Breast epithelium (tissue), 4 donors: ENCODE measurements around the gene FMO5. TPM values are rescaled to one million over a fixed set of nuclear protein-coding genes. Genes with fewer than 3 reads are reported as not detected.

ENCODE experiments used
- DNase-seq, 2 donors: peaks; one replicate each; pipeline ENCODE4 v3.0.0-alpha.2; 2019; ENCODE audit warnings: low spot score in 2 of 2
- H3K27ac ChIP-seq, 2 donors: fragments of 200-600 bp; sonication (generic) in 1 of 2; one replicate each; pipeline ENCODE4 v1.5.1; 2016 to 2019; ENCODE audit warnings: mild to moderate bottlenecking in 1 of 2
- H3K27me3 ChIP-seq, 2 donors: fragments of 200-600 bp; sonication (generic) in 1 of 2; one replicate each; pipeline versions ENCODE4 v1.5.1 to v1.6.0; 2017 to 2019; ENCODE audit warnings: control low read depth in 1 of 2, mild to moderate bottlenecking in 1 of 2
- H3K36me3 ChIP-seq: fragments of 200-600 bp; one replicate; pipeline ENCODE4 v1.5.1; 2019
- H3K4me1 ChIP-seq, 2 donors: fragments of 200-600 bp; sonication (generic); one replicate each; pipeline ENCODE4 v1.5.1; 2016 to 2019; ENCODE audit warnings: control low read depth in 1 of 2
- H3K4me3 ChIP-seq, 3 donors: fragments of 200-600 bp; sonication (generic); 1 replicate in 2 of 3; 2 replicates in 1 of 3; pipeline ENCODE4 v1.5.1; 2016 to 2019; ENCODE audit warnings: mild to moderate bottlenecking in 3 of 3, moderate library complexity in 2 of 3
- H3K9me3 ChIP-seq, 2 donors: fragments of 200-600 bp; sonication (generic) in 1 of 2; one replicate each; pipeline ENCODE4 v1.5.1; 2016 to 2019; ENCODE audit warnings: control low read depth in 1 of 2
- CTCF ChIP-seq, 3 donors: fragments of 450-650 bp; IDR thresholded peaks; one replicate each; pipeline ENCODE4 v1.5.1; 2016 to 2017; ENCODE audit warnings: antibody characterized with exemption in 3 of 3, mild to moderate bottlenecking in 3 of 3, moderate library complexity in 3 of 3
- POLR2A ChIP-seq: fragments of 450-650 bp; IDR thresholded peaks from one replicate; pipeline ENCODE4 v1.6.1; 2016; ENCODE audit warnings: antibody characterized with exemption, mild to moderate bottlenecking, moderate library complexity
- POLR2AphosphoS5 ChIP-seq, 3 donors: sonication (generic); formaldehyde crosslinking; IDR thresholded peaks; one replicate each; pipeline ENCODE4 v1.6.1; 2017; ENCODE audit warnings: antibody characterized with exemption in 3 of 3
- intact Hi-C: fragments of 100-400 bp; cut with DNase I; formaldehyde crosslinking; loops from one replicate; pipeline ENCODE4 v1.15.1; 2023; ENCODE audit warnings: low total_unique reads
- total RNA-seq, 3 donors: library from RNA; depleted of rRNA; stranded (reverse); fragments of >200 nt; gene quantifications; one replicate each; pipeline ENCODE4 v1.1.0, GENCODE V29; 2016

The FMO5 gene
- total RNA-seq, 3 donors from 2014 or later, result 7.8 to 32.6 (median 22.0) TPM

- intact Hi-C loops, result no loop called here
- TF ChIP-seq POLR2AphosphoS5 (IDR thresholded peaks at IDR 0.05) (no peak), POLR2A (no peak), CTCF (IDR thresholded peaks at IDR 0.05) (no peak)
- Histone ChIP-seq H3K4me1 (peaks cover 0 to 3% of the 10 kb centered on the region in 2 donors), H3K36me3 (no peaks in the 10 kb centered on the region), H3K27me3 (no peaks in the 10 kb centered on the region), H3K27ac (no peak overlapping the region), H3K4me3 (no peak overlapping the region), H3K9me3 (no peaks in the 10 kb centered on the region)
- DNase-seq, result no peak
These were observed 13.6 kb downstream of the FMO5 start for GRCh38 chr1:147211577-147211976.

- H3K27me3 ChIP-seq, result no peaks in the 10 kb centered on the region
- no peak for DNase-seq
- H3K4me3 ChIP-seq, result no peak overlapping the region
- TF ChIP-seq POLR2AphosphoS5 (IDR thresholded peaks at IDR 0.05) (no peak), CTCF (IDR thresholded peaks at IDR 0.05) (no peak), POLR2A (no peak)
- H3K36me3 ChIP-seq, result no peaks in the 10 kb centered on the region
- no peaks in the 10 kb centered on the region for H3K9me3 ChIP-seq
- H3K27ac ChIP-seq, result no peak overlapping the region
- intact Hi-C loops, result no loop called here
- peaks cover 0 to 3% of the 10 kb centered on the region in 2 donors for H3K4me1 ChIP-seq
These were observed 14.2 kb downstream of the FMO5 start for GRCh38 chr1:147210987-147211386.

- Histone ChIP-seq H3K4me1 (peaks cover 0 to under 1% of the 10 kb centered on the region in 2 donors), H3K27ac (no peak overlapping the region), H3K4me3 (no peak overlapping the region), H3K36me3 (no peaks in the 10 kb centered on the region), H3K27me3 (no peaks in the 10 kb centered on the region), H3K9me3 (no peaks in the 10 kb centered on the region)
- DNase-seq, result no peak
- intact Hi-C loops, result no loop called here
- TF ChIP-seq POLR2A, result no peak
- TF ChIP-seq CTCF (IDR thresholded peaks at IDR 0.05), result no peak
- TF ChIP-seq POLR2AphosphoS5 (IDR thresholded peaks at IDR 0.05), result no peak
These were observed 15.0 kb downstream of the FMO5 start for GRCh38 chr1:147209825-147210821.

- no peaks in the 10 kb centered on the region for H3K27me3 ChIP-seq
- intact Hi-C loops, result no loop called here
- H3K4me1 ChIP-seq, result no peaks in the 10 kb centered on the region
- no peak overlapping the region for H3K4me3 ChIP-seq
- no peak for DNase-seq
- no peak overlapping the region for H3K27ac ChIP-seq
- TF ChIP-seq POLR2AphosphoS5 (IDR thresholded peaks at IDR 0.05) (no peak), CTCF (IDR thresholded peaks at IDR 0.05) (no peak), POLR2A (no peak)
- no peaks in the 10 kb centered on the region for H3K36me3 ChIP-seq
- no peaks in the 10 kb centered on the region for H3K9me3 ChIP-seq
These were observed 16.5 kb downstream of the FMO5 start for GRCh38 chr1:147208619-147209018.

GRCh38 chr1:147207192-147207591 is 17.9 kb downstream of the FMO5 start:
- Histone ChIP-seq H3K27me3 (no peaks in the 10 kb centered on the region), H3K4me1 (no peaks in the 10 kb centered on the region), H3K9me3 (no peaks in the 10 kb centered on the region), H3K27ac (no peak overlapping the region), H3K4me3 (no peak overlapping the region), H3K36me3 (no peaks in the 10 kb centered on the region)
- intact Hi-C loops, result no loop called here
- no peak for DNase-seq
- no peak for TF ChIP-seq CTCF (IDR thresholded peaks at IDR 0.05)
- no peak for TF ChIP-seq POLR2AphosphoS5 (IDR thresholded peaks at IDR 0.05)
- no peak for TF ChIP-seq POLR2A
